Subcutaneous abdominal adipose tissue (tissue), 5 donors: ENCODE results near the gene EFHC2.

ENCODE experiments used
- H3K27ac ChIP-seq: one replicate; pipeline ENCODE4 v1.7.0; 2013; ENCODE audit warnings: low read depth, mild to moderate bottlenecking, inconsistent platforms, low read length, moderate library complexity
- H3K27me3 ChIP-seq, 5 donors: one replicate each; pipeline ENCODE4 v1.7.0; 2013; ENCODE audit warnings: low read length in 5 of 5, inconsistent platforms in 1 of 5; ENCODE audit not compliant: control insufficient read depth in 5 of 5, insufficient read depth in 4 of 5
- H3K36me3 ChIP-seq, 5 donors: one replicate each; pipeline ENCODE4 v1.7.0; 2013; ENCODE audit warnings: low read length in 5 of 5; ENCODE audit not compliant: control insufficient read depth in 5 of 5, insufficient read depth in 5 of 5
- H3K4me1 ChIP-seq, 5 donors: one replicate each; pipeline ENCODE4 v1.7.0; 2013; ENCODE audit warnings: low read length in 5 of 5, mild to moderate bottlenecking in 3 of 5, moderate library complexity in 1 of 5; ENCODE audit not compliant: control insufficient read depth in 5 of 5, insufficient read depth in 5 of 5
- H3K4me3 ChIP-seq, 5 donors: one replicate each; pipeline ENCODE4 v1.7.0; 2013; ENCODE audit warnings: low read length in 5 of 5, low read depth in 1 of 5
- H3K9ac ChIP-seq, 5 donors: one replicate each; pipeline ENCODE4 v1.7.0; 2013; ENCODE audit warnings: low read length in 5 of 5, mild to moderate bottlenecking in 4 of 5, moderate library complexity in 3 of 5
- H3K9me3 ChIP-seq, 5 donors: one replicate each; pipeline ENCODE4 v1.7.0; 2013; ENCODE audit warnings: low read length in 5 of 5; ENCODE audit not compliant: control insufficient read depth in 5 of 5
- donor health status: healthy.
- donor health status: healthy.
- donor health status: healthy.
- donor health status: healthy.
- donor health status: healthy.

EFHC2 gene

DNA sequence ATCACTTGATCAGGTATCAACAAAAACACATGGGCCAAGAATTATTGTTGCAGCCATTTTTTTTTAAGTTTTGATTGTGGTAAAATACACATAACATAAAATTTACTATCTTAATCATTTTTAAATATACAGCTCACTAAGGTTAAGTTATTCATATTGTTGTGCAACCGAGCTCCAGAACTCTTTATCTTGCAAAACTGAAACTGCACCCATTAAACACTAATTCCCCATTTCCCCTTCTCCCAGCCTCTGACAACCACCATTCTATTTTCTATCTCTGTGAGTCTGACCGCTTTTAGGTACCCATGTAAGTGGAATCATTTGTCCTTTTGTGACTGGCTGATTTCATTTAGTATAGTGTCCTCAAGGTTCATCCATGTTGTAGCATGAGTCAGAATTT lies 244.1 kb downstream of the EFHC2 start:
- Histone ChIP-seq H3K4me1 (no peaks in the 10 kb centered on the region), H3K4me3 (no peak overlapping the region), H3K9ac (no peak overlapping the region), H3K9me3 (peaks cover 0 to 2% (median 0%) of the 10 kb centered on the region in 5 donors), H3K36me3 (no peaks in the 10 kb centered on the region), H3K27ac (no peak overlapping the region), H3K27me3 (peaks cover 0 to 15% (median 10%) of the 10 kb centered on the region in 5 donors)
